NCI-H1105 (cell line): ENCODE measurements around the gene SFXN2.
"Not testable (repeated sequence)": the region's sequence is repeated elsewhere in the genome, so short reads cannot be mapped to it uniquely, and the experiment has no call there.

Experiments
- DNase-seq: peaks from one replicate; lab custom pipeline; 2025; lab: John Stamatoyannopoulos, UW

SFXN2 gene

GRCh38 chr10:102753718-102754117 lies 39.3 kb downstream of the SFXN2 start:
- no peak for DNase-seq

DNA sequence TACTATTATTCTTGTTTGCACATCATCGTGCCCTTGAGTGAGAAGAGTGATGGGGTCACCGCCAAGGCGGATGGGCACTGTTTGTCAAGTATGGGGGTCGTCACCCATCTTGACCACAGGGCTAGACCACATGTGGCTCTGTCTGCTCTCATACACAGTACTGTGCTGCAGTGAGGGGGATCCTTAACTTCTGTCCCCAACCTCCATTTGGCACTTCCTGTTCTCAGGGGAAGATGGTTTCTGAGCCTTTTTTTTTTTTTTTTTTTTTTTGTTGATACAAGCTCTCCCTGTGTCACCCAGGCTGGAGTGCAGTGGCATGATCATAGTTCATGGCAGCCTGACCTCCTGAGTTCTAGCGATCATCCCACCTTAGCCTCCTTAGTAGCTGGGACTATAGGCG lies 42.9 kb downstream of the SFXN2 start:
- DNase-seq = no peak

DNA sequence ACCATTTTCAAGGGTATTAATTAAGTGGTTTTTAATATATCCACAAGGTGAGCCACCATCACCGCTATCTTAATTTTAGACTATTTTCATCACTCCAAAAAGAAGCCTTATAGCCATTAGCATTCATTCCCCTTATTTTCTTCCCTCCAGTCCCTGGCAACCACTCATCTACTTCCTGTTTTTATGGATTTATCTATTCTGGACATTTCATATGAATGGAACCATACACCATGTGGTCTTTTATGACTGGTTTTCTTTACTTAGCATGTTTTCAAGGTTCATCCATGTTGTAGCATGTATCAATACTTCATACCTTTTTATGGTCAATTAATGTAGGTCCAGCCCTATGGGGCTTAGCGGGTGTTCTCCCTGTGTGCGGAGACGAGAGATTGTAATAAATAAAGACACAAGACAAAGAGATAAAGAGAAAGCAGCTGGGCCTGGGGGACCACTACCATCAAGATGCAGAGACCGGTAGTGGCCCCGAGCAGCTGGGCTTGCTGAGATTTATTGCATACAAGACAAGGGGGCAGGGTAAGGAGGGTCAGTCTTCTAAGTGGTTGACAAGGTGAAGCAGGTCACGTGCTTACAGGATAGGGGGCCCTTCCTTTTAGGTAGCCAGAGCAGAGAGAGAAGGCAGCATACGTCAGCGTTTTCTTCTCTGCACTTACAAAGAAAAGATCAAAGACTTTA lies 44.0 kb downstream of the SFXN2 start:
- no peak for DNase-seq

- not testable (repeated sequence) for DNase-seq
These were observed 44.5 kb downstream of the SFXN2 start for GRCh38 chr10:102758933-102759262.

DNA sequence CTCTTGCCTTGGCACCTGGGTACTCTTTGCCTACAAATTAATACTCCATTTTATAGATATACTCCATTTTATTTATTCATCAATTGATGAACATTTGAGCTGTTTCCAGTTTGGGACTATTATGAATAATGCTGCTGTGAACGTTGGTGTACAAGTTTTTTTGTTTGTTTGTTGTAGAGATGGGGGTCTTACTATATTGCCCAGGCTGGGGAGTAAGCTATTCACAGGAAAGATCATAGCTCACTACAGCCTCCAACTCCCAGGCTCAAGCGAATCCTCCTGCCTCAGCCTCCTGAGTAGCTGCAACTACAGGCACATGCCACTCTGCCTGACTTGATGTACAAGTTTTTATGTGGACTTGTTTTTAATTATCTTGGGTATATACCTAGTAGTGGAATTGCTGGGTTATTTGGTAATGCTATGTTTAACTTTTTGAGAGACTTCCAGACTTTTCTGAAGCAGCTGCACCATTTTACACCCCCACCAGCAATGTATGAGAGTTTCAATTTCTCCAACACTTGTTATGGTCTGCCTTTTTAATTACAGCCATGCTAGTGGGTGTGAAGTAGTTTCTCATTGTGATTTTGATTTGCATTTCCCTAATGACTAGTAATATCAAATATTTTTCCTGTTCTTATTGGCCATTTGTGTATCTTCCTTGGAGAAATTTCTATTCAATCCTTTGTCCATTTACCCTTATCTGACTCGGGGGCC lies 45.2 kb downstream of the SFXN2 start:
- DNase-seq = no peak

DNA sequence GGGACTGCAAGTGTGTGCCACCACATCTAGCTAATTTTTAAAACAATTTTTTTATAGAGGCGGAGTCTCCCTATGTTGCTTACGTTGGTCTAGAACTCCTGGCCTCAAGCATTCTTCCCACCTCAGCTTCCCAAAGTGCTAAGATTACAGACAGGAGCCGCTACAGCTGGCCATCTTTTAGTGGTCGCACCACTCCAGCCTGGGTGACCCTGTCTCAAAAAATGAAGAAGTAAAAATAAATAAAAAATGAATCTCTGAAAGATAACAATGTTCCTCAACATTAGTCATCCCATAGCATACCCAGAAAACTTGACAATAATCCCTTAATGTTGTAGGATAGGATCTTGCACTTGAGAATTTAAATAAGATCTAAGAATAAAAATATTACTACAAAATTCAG lies 47.5 kb downstream of the SFXN2 start:
- no peak for DNase-seq

GRCh38 chr10:102762401-102763015 lies 48.1 kb downstream of the SFXN2 start:
- DNase-seq = no peak

- no peak for DNase-seq
These were observed 48.7 kb downstream of the SFXN2 start for GRCh38 chr10:102763037-102763607.

GRCh38 chr10:102764470-102765161 lies 50.2 kb downstream of the SFXN2 start:
- DNase-seq = no peak

GRCh38 chr10:102765336-102765735 lies 50.9 kb downstream of the SFXN2 start:
- no peak for DNase-seq

- no peak for DNase-seq
These were observed 53.2 kb downstream of the SFXN2 start for GRCh38 chr10:102767428-102768160.

- no peak for DNase-seq
These were observed 55.1 kb downstream of the SFXN2 start for GRCh38 chr10:102769375-102770107.

GRCh38 chr10:102770108-102770482 lies 55.7 kb downstream of the SFXN2 start:
- DNase-seq = no peak

DNA sequence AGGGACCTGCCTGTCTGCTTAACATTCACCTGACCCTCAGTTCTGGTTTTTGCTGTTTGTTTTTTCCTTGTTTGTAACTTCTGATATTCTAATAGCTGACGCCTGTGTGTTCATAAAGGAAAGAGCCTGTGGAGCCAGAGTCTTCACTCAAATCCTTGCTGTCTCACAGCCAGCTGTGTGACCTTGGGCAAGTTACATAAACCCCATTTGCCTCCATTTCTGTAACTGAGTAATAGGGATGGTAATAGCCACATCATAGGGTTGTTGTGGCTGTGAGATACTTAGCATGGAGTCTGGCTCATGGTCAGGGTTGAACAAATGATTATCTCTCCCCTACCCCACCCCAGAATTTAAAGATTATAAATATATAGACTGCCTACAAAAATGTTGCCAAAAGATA lies 56.4 kb downstream of the SFXN2 start:
- DNase-seq = no peak

DNA sequence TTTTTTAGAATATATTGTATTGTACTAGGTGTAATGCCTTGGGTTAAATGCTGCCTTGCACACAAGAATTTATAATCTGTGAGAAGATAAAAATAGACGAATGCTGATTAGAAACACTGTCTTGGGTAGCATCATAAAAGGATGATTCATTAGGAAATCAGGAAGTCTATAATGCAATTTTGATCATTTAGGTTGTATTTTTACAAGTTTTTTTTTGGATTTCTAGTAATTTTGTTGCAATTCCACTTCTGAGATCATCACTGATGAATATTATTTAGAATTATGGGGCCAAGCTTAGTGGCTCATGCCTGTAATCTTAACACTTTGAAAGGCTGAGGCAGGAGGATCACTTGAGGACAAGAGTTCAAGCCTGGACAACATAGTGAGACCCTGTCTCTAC lies 58.9 kb downstream of the SFXN2 start:
- no peak for DNase-seq

DNA sequence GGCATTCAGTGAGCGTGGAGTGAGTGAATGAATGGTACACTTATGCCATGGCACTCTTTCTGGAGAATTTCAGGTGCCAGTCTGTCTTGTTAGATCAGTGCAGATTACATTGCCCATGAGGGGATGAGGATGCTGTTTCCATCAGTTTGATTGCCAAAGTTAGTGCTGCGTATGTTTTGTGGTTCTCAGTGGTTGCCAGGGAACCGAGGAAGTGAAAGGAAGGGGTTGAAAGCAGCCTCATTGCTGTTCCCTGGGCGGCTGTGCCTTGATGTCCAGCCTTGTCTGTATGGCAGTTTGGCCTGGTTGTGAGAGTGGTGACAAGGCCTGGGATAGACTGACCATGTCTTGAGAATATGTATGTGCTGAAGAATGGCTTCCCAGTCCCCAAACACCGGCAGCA lies 59.5 kb downstream of the SFXN2 start:
- DNase-seq = no peak

DNA sequence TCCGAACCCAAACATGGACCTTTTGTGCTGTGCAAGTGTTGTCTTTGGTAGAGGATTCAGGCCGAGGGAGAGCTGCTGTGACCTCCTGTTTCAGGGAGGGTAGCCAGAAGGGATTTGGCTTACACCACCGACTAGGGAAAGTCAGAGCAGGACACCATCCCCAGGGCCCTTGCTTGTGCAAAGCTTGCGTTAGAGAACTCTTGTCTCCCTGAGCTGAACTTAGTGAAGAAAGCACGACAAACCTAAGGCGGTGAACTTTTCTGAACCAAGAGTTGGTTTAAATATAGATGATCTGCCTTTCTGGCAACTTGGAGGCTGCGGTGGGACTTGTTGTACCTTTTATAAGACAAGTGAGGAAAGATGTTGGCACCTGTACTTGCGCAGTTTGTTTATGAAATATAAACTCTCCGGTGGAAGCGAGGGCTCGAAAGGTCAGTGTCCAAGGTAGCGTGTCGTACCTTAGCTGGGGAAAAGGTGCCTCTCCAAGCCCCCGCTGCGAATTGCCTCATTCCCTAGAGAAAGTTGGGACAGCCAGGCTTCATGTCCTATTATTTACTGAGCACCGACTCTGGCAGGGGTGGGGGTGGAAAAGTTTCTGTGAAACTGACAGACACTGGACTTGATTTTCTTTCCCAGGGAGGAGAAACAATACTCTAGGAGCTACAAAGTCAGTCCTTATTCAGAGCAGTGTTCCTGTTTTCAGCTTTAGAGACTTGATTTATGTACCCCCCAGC lies 60.9 kb downstream of the SFXN2 start:
- no peak for DNase-seq

DNA sequence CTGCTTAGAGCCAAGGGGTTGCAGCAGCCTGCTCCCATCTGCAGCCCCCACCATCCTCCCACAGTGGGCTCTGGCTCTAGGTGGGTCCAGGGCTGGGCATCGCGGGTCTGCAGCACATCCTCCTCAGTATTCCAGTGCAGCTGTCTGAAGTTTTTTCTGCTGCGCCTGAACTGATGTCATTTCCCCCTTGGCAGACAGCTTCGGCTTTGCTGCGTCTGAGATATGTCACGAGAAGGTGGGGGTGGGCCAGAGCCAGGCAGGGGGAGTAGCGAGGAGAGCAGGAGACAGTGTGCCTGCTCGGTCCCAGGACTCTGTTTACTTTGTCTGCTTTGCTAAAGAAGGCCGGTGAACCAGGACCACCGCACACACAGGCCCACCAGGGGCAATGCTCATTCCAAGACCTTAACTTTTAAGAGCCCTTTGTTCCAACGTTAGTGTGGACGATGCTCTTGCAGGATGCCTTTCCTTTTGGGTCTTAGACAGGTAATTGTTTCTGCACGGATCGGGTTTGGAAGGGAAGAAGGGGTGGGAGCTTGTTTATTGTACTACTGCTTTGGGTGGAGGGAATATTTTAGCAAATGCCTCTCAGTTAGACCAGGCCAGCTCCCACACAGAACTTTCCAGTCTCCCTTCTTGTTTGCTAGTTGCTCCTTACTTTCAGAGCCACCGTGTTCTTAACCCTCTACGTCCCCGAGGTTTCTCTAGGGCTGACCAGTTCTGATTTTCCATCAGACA lies 61.7 kb downstream of the SFXN2 start:
- DNase-seq = no peak

DNA sequence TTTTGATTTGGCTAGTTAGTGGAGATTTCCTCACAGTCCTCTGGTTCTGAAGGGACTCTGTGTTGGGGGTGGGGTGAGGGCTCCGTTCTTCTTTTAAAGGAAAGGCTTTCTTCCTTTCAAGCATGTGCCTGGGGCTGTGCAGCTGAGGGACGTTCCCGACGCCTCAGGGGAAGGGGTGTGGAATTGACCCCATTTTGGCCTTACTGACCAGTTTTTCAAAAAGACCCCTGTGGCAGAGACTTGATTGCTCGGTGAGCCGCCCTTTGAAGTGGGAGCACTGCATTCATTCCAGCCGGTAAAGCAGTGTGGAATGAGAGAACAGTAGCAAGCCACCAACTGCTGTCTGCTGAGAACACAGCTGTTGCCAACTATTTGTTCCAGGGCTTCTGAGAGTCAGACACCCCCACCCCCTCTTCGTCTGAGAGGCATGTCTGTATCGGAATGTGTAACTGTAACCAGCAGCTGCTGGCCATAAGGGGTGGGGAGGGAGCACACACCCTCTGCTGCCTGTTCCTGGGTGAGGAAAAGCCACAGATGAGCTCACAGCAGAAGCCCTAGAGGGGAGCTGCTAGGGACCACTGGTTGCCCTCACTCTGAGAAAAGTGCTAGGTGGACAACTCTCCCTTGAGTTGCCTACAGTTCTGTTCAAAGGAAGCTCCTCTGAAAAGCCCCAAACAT lies 62.5 kb downstream of the SFXN2 start:
- no peak for DNase-seq
